Activated naive CD4-positive, alpha-beta T cell treated with anti-CD3 and anti-CD28 coated beads, Interleukin-2, amount 50 U/mL, for 72 hours (primary cell): Measurements from ENCODE around the gene RUNX2. TPM values are rescaled to one million over a fixed set of nuclear protein-coding genes. Genes with fewer than 3 reads are reported as not detected.

ENCODE experiments used
- ATAC-seq, 2 donors: fragments of 150-1000 bp; cut with Tn5 transposase; 2 replicates each; pipeline ENCODE4 v1.10.0; 2021; ENCODE audit warnings: mild to moderate bottlenecking in 2 of 2, moderate library complexity in 2 of 2
- DNase-seq, 2 donors: peaks; one replicate each; pipeline ENCODE4 v3.0.0; 2021 to 2022; ENCODE audit warnings: low spot score in 2 of 2
- H3K27ac Mint-ChIP-seq, 2 donors: one replicate each; pipeline ENCODE4 v1.8.0; 2022; ENCODE audit warnings: mild to moderate bottlenecking in 2 of 2, mixed read lengths in 2 of 2
- H3K36me3 Mint-ChIP-seq, 2 donors: one replicate each; pipeline ENCODE4 v1.8.0; 2022; ENCODE audit warnings: mixed read lengths in 2 of 2
- H3K9me3 Mint-ChIP-seq, 2 donors: one replicate each; pipeline ENCODE4 v1.8.0; 2022; ENCODE audit warnings: mixed read lengths in 2 of 2
- total RNA-seq, 2 donors: library from RNA; stranded (reverse); gene quantifications; one replicate each; pipeline ENCODE4 v1.2.3, GENCODE V29; 2022

The RUNX2 gene
- total RNA-seq, 2 donors from 2014 or later: 9.5 to 20.8 TPM

DNA sequence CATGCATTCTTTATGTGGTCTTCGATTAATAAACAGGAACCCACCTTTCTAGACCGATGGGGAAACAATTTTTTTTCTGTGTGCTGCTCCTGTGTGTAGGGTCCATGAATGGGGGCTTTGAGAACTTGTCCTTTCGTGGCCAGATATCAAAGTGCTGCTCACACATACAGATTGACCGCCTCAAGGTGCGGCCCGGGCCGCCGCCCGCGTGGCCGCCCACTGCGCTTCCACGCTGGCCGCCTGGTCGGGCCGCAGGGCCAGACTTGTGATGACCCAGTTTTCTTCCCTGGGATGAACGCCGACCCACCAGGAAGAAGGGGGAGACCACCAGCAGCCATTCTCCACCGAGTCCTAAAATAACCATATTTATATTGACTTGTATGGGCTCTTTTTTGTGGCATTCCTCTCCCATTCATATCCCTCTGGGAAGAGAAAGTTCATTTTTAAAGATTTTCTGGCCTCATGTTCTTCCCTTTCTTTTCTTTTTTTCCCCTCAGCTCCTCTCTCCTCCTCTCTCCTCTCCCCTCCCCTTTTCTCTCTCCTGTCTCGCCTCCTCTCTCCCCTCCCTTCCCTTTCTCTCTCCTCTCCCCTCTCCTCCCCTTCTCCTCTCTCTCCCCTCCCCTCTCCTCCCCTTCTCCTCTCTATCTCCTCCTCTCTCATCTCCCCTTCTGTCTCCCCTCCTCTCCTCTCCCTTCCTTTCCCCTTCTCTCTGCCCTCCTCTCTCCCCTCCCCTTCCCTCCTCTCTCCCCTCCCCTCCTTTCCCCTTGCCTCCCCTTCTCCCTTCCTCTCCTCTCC is 314.4 kb downstream of the RUNX2 start:
- Mint-ChIP-seq H3K27ac (no peak overlapping the region), H3K9me3 (no peaks in the 10 kb centered on the region), H3K36me3 (peaks cover 0 to 6% of the 10 kb centered on the region in 2 donors)
- no peak for ATAC-seq
- DNase-seq: no peak

DNA sequence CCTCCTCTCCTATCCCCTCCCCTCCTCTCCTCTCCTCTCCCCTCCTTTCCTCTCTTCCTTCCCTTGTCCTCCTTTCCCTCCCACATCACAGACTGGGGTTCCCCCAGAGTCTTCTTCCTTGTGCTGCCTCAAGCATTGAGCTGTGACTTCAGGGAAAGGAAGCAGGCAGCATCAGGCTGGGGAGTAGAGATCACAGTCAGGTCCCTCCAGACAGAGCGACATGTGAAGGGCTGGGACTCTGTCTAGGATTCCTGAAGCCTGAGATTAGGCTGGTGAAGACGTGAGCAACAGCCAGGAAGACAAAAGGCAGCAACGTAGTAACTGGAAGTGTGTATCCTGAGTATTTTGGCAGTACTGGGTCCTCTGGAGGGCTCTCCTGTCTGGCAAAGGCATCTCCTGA is 315.0 kb downstream of the RUNX2 start:
- DNase-seq (no peak), ATAC-seq (no peak)
- Mint-ChIP-seq H3K36me3 (peaks cover 0 to 6% of the 10 kb centered on the region in 2 donors), H3K9me3 (no peaks in the 10 kb centered on the region), H3K27ac (peak overlapping the region in 1 of 2 donors; percentile 1)

DNA sequence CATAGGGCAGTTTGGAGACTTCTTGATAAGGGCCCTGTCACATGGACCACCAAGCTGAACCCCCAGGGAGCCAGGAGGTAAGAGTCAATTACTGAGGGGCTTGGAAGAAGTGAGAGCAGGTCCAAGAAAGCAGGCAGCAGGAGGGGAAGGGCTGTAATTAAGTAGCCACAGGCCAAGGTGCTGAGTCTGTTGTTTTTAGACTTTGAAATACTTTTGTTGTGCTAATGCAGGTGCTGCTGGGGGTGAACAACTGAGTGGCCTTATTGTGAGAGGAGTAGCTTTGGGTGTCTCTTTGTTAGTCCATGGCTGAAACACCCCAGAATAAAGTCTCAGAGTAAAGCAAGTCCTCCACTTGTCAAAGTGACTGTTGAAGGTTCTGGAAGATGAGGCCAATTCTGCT is 316.6 kb downstream of the RUNX2 start:
- peaks cover 0 to 6% of the 10 kb centered on the region in 2 donors for H3K36me3 Mint-ChIP-seq
- DNase-seq (no peak), ATAC-seq (no peak)
- H3K9me3 Mint-ChIP-seq: no peaks in the 10 kb centered on the region
- H3K27ac Mint-ChIP-seq: no peak overlapping the region

DNA sequence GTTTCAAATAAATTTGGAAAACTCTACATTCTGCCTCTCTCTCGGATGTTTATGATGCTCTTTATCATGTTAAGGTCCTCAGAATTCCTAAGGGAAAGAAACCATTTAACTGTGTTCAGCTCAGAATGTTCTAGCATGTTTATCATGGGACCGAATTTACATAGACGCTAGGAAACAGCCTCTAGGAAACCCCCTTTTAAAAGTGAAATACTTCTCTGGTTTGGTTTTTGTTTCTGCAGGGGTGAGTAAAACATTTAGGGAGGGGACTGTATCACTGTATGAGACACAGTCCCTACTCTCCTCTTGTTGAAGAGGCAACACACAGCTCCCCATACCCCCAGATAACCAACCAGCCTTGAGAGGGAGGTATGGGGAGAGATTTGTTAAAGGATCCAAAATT is 317.2 kb downstream of the RUNX2 start:
- ATAC-seq (peak in 1 of 2 donors; percentile 51), DNase-seq (no peak)
- H3K9me3 Mint-ChIP-seq: no peaks in the 10 kb centered on the region
- peaks cover 2 to 6% of the 10 kb centered on the region in 2 donors for H3K36me3 Mint-ChIP-seq
- no peak overlapping the region for H3K27ac Mint-ChIP-seq

DNA sequence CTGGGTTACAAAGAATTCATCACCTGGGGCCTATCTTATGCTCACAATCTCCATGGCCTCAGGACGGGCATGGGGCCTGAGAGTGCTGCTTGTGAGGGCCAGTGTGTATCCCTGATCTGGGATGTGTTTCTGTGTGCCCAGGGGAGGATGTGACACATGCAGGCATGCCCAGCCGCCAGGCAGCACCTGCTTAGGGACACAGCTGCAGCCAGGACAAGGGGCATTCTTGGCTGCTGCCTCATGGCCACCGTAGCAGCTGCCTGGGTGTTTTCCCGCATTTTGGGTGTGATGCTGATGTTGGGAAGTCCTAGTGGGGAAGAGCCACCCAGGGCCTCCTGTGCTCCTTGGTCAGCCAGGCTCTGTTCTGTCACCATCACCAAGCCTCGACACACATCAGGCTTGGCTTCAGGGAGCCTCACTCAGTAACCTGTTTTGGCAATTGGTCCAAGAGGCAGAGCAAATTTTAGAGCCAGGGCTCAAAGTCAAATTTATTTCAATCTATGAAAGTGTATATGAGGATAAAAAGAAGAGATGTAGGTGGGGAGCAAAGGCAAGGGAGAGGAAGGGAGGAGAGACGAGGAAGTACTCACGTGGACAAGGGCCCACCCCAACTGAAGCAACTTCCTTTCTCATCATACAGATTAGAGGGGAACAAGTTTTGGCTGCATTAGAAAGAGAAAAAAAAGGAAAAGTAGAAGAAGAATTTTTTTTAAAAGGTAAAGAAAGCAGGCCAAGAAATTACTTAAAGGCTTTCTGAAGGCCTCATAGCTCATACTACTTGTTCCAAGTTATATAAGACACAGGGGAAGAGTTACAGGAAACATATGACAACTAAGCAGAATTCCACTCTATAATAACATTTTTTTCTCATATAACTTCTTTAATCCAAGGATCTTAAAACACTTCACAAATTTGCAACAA is 319.5 kb downstream of the RUNX2 start:
- no peak for ATAC-seq
- peak overlapping the region in 1 of 2 donors; percentile 29 for H3K27ac Mint-ChIP-seq

DNA sequence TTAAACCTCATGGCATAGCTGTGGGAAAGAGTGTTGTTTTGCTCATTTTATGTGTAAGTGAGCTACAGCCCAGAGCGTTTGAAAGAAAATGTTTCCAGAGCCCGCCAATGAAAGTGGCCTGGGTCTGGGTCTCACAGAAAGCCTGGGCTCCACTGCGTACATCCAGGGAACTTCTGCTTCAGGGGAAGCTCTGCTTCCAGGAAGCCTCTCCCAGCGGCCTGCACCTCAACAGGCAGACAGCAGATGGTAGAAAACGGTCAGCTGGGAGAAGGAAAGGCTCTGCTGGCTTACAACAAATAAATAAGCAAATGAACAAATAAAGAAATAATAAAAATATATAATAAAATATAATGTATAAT is 320.1 kb downstream of the RUNX2 start:
- no peaks in the 10 kb centered on the region for H3K9me3 Mint-ChIP-seq
- H3K36me3 Mint-ChIP-seq: peaks cover 5 to 6% of the 10 kb centered on the region in 2 donors
- ATAC-seq (no peak), DNase-seq (no peak)
- H3K27ac Mint-ChIP-seq: no peak overlapping the region

More for the DNA sequence above, 319.5 kb downstream of the RUNX2 start:
- DNase-seq: no peak
- Mint-ChIP-seq H3K36me3 (peaks cover 5 to 6% of the 10 kb centered on the region in 2 donors), H3K9me3 (no peaks in the 10 kb centered on the region)

DNA sequence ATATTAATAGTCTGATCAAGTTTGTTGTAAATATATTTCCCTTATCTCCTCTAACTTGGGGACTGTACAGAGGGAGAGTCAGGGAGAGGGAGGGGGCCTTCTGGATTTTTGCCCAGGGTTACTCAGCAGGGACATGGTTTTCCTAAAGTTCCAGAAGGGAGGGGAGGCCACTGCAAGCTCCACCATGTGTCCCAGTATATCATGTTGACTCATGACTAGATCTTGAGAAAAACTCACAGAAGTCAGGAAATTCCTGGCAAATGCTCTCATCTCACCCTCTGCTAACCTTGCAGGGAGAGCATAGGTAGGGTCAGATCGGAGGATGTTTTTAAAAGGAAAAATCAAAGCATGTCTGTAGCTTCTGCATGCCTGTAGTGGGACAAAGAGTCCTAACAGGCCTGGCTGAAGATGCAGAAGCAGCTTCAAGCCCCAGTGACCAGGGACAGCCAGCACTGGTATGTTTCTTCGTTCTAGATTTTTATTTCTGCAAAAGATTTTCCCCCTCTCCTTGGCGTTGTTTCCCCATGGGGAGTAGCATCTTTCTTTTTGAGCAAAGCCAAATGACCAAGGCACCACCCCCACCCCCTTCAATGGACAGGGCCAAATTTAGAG is 322.5 kb downstream of the RUNX2 start:
- no peaks in the 10 kb centered on the region for H3K9me3 Mint-ChIP-seq
- H3K36me3 Mint-ChIP-seq: peaks cover 0 to 5% of the 10 kb centered on the region in 2 donors
- DNase-seq: no peak
- H3K27ac Mint-ChIP-seq: no peak overlapping the region
- no peak for ATAC-seq

DNA sequence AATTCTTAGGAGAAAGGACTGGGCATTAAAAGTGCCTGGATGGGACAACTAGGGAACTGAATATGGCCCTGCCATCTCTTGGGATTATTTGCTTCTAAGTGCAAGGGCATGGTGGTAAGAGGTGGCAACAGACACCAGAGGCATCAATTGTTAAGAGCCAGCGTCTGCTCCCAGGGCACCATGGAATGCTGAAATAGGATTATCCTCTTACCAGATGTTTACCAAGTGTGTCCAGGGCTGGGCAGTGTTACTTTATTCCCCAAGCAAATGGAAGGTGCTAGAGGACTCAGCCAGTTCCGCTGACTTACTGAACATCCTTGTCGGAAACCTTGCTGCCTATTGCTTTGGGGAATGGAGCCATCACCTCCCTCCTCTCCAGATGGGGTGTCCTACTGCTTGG is 323.2 kb downstream of the RUNX2 start:
- no peak for ATAC-seq
- H3K9me3 Mint-ChIP-seq: no peaks in the 10 kb centered on the region
- peaks cover 0 to 7% of the 10 kb centered on the region in 2 donors for H3K36me3 Mint-ChIP-seq
- no peak for DNase-seq
- no peak overlapping the region for H3K27ac Mint-ChIP-seq

DNA sequence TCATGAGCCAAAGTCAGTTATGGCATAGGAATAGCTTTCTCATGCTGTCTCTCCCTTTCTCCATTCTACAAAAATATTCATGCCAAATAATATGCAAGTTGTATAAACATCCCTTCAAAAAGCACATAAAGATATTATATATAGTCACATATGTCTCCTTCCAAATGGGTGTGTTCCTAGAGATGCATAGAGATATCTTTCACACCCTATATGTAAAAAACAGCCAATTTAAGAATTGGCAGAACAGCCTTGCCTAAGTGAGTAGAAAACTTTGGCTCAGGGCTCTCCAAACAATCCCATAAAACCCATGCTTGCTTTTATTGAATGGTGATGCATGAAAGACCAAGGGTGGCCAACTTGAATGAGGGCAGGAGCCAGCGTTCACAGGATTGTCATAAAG is 324.3 kb downstream of the RUNX2 start:
- Mint-ChIP-seq H3K9me3 (peaks cover 4% of the 10 kb centered on the region in 2 donors), H3K36me3 (peaks cover 0 to 11% of the 10 kb centered on the region in 2 donors), H3K27ac (no peak overlapping the region)
- DNase-seq: no peak
- ATAC-seq: no peak

DNA sequence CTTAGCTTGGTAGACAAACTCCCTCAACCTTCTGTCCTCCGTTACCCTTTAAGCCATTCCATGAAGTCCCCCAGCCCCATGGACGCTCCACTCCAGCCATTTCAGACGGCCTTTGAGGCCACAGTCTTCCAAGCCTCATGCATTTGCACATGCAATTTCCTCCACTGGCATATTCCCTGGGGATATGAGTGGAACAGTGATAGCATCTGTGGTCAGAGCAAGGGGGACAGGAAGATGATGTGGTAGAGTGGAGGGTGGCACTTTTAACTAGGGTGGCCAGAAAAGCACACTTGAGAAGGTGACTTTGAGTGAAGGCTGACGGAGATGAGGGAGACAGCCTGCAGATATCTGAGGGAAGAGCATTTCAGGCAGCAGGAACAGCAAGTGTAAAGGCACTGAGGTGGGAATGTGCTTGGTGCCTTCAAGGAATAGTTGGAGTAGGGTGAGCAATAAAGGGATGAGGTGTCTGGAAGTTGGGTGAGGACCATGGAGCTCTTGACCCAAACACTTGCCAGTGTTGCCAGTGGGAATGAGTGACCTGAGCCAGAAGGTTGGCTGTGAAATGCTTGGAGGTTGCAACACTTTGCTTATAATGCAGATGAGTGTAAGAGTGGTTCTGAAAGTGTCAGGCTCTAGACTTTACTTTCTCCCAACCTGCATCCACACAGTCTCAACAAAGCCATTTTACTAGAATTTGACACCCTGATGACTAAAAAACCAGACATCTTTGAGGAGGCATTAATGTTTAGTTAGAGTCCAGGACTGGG is 325.2 kb downstream of the RUNX2 start:
- H3K27ac Mint-ChIP-seq: no peak overlapping the region
- peaks cover 4% of the 10 kb centered on the region in 2 donors for H3K9me3 Mint-ChIP-seq
- H3K36me3 Mint-ChIP-seq: peaks cover 0 to 11% of the 10 kb centered on the region in 2 donors
- DNase-seq (no peak), ATAC-seq (no peak)

DNA sequence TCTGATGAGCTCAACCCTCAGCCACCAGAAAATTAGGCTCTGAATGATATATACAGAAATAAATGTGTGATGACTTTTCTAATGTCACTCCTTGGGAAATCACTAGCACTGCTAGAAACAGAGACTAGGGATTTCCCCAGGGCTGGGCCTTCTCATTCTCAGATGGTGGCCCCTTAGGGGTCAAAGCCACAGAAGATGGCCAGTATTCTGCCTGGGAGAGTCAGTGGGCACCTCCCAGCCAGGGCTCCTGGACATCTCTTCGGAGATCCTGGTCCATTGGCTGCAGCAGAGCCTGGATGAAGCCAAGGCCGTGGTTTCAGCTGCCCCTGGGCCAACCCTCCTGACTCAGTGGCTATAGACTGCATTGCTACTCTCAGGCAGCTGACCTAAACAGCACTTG is 326.5 kb downstream of the RUNX2 start:
- H3K9me3 Mint-ChIP-seq: peaks cover 4% of the 10 kb centered on the region in 2 donors
- ATAC-seq: no peak
- no peak overlapping the region for H3K27ac Mint-ChIP-seq
- DNase-seq: no peak
- H3K36me3 Mint-ChIP-seq: peaks cover 0 to 11% of the 10 kb centered on the region in 2 donors

DNA sequence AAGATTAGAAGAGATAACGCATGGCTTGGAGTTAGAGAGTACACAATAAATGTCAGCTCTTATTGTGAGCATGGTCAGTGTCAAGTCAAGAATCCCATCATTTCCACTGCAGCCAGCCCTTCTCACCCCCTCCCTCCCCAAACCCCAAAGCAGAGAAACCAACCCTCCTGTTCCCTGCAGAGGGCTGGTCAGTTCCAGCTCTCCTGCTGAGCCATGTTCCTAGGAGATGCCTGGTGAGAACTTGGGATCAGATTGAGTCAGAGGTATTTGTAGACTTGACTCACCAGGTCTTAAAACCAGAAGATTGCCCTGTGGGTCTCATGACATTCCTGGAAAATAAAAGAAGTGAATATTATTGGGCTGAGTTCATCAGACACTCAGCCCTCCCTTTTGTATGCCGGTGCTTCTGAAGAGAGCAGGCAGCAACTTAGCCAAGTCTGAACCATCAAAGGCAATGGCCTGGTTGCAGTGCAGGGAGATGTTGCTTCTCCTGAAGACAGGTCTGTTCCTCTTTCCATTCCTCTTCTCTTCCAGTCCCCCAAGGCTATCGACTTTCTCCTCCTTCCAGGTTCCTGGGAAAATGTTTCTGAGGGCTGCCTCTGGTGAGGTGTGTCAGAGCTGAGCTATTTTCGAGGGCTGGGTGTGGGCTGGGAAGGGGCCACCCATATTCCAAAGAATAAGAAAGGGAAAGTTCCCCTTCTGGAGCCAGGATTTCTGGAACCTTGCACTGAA is 327.8 kb downstream of the RUNX2 start:
- DNase-seq (no peak), ATAC-seq (no peak)
- Mint-ChIP-seq H3K27ac (peak overlapping the region; percentile 11), H3K9me3 (peaks cover 4% of the 10 kb centered on the region in 2 donors), H3K36me3 (peaks cover 0 to 6% of the 10 kb centered on the region in 2 donors)

DNA sequence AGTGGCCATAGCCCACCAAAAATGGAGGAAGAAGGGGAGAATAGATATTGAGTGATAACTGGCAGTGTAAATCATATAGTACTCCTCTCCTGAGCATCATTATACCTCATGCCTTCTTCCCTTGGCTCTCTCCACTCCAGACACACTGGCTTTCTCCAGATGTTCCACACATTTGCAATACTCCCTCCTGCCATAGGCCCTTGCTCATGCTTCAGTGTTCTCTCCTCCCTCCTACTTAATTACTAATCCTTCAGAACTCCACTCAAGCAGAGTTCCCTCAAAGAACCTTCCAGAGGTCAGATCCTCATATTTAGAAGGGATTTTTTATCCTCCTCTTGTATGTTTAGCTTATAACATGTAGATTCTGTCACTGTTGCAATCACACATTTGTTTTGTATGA is 329.1 kb downstream of the RUNX2 start:
- H3K36me3 Mint-ChIP-seq: peaks cover 0 to 6% of the 10 kb centered on the region in 2 donors
- no peak overlapping the region for H3K27ac Mint-ChIP-seq
- ATAC-seq (no peak), DNase-seq (no peak)
- H3K9me3 Mint-ChIP-seq: peaks cover 4% of the 10 kb centered on the region in 2 donors

DNA sequence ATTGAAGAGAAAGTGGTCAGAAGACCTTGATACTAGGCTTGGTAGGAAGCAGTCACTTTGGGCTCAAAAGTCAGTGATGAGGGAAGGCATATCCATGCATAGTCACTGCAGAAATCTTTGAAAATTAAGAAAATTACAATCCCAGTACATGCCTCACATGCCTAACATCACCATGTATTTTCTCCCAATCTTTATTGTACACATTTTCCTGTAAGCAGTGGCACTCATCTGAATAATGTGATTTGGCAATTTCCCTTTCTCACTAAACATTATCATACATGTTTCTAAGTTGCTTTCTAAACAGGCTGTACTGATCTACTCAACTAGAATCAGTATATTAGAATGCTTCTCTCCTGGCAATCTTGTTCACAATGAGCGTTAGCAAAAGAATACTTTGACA is 330.3 kb downstream of the RUNX2 start:
- Mint-ChIP-seq H3K27ac (no peak overlapping the region), H3K36me3 (peaks cover 0 to 6% of the 10 kb centered on the region in 2 donors), H3K9me3 (peaks cover 4% of the 10 kb centered on the region in 2 donors)
- no peak for ATAC-seq
- DNase-seq: no peak

DNA sequence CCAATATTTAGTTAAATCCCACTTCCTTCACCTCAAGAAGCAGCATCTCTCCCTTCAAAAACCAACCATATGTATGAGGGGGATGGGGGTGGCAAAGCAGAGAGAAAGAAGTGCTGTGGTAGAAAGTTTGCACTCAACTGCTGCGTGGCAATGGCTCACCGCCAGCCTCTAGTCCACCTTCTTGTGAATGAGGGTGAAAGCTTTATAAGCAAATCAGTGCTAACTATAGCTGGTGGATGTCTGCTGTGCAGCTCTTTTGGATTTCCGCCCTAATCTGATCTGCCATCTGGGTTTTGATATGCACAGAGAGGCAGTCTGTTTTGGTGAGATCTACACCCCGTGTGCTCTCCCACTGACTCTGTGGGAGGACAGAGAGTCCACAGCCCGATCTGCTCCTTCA is 330.8 kb downstream of the RUNX2 start:
- H3K9me3 Mint-ChIP-seq: peaks cover 4% of the 10 kb centered on the region in 2 donors
- no peak overlapping the region for H3K27ac Mint-ChIP-seq
- DNase-seq (no peak), ATAC-seq (peak in 1 of 2 donors; percentile 39)
- H3K36me3 Mint-ChIP-seq: peaks cover 0 to 6% of the 10 kb centered on the region in 2 donors

DNA sequence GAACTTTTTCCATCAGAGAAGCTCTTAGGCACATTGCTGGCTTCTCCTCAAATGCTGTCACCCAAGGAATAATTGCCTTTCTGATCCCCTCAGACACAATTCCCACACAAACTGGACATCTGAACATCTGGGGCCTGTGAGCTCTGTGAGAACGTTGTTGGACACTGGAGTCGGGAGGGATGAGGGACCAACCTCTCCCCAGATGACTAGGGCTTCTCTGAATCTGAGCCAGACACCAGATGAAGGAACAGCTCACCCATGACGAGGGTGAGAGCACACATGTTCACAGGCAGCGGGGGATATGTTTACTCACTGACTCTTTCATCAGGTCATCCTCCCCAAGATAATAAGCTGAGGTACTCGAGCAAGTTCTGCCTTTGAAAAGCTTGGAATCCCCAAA is 333.5 kb downstream of the RUNX2 start:
- peaks cover under 1 to 4% of the 10 kb centered on the region in 2 donors for H3K9me3 Mint-ChIP-seq
- H3K36me3 Mint-ChIP-seq: peaks cover 0 to 8% of the 10 kb centered on the region in 2 donors
- no peak for DNase-seq
- H3K27ac Mint-ChIP-seq: no peak overlapping the region
- no peak for ATAC-seq
